ENCODE data around the gene ARHGAP26. TPM values are rescaled to one million over a fixed set of nuclear protein-coding genes. Genes with fewer than 3 reads are reported as not detected.

ARHGAP26 gene
- total RNA-seq, 4 donors from 2014 or later = 61.0 to 76.7 (median 61.2) TPM

- TF ChIP-seq EP300 (IDR thresholded peaks at IDR 0.05; ENCODE audit: low read depth) (no peak), CTCF (IDR thresholded peaks at IDR 0.05) (no peak), POLR2A (IDR thresholded peaks at IDR 0.05) (no peak), POLR2AphosphoS5 (IDR thresholded peaks at IDR 0.05) (no peak)
- Histone ChIP-seq H3K4me3 (no peak overlapping the region), H3K27me3 (no peaks in the 10 kb centered on the region), H3K4me1 (peaks cover 16 to 88% (median 68%) of the 10 kb centered on the region in 4 donors), H3K9me3 (no peaks in the 10 kb centered on the region), H3K27ac (peak overlapping the region in 3 of 4 donors; percentile 52 to 86 (median 80)), H3K36me3 (no peaks in the 10 kb centered on the region)
- intact Hi-C loops (cut with DNase I; ENCODE audit: low total_unique reads) (no loop called here), in situ Hi-C loops (cut with MboI; ENCODE audit: low pct_ligation_motif_present in 1 of 4, low pct_unique_long_range_greater_than_20kb in 1 of 4, low sequenced_read_pairs in 3 of 4) (no loop called here)
- DNase-seq = peak; percentile 51
- 56 to 57% methylated on average over 4 to 13 of the region's 13 CpGs for WGBS, 2 donors (ENCODE audit: low coverage in 1 of 2)
These were observed 55.4 kb downstream of the ARHGAP26 start for GRCh38 chr5:142825378-142826089.

- Histone ChIP-seq H3K4me3 (no peak overlapping the region), H3K27me3 (no peaks in the 10 kb centered on the region), H3K27ac (peak overlapping the region in 3 of 4 donors; percentile 52 to 86 (median 80)), H3K9me3 (no peaks in the 10 kb centered on the region), H3K4me1 (peaks cover 16 to 88% (median 65%) of the 10 kb centered on the region in 4 donors), H3K36me3 (no peaks in the 10 kb centered on the region)
- intact Hi-C loops (cut with DNase I; ENCODE audit: low total_unique reads) (no loop called here), in situ Hi-C loops (cut with MboI; ENCODE audit: low pct_ligation_motif_present in 1 of 4, low pct_unique_long_range_greater_than_20kb in 1 of 4, low sequenced_read_pairs in 3 of 4) (no loop called here)
- TF ChIP-seq POLR2A (IDR thresholded peaks at IDR 0.05) = no peak
- TF ChIP-seq EP300 (IDR thresholded peaks at IDR 0.05; ENCODE audit: low read depth) = no peak
- TF ChIP-seq CTCF (IDR thresholded peaks at IDR 0.05) = no peak
- no peak for TF ChIP-seq POLR2AphosphoS5 (IDR thresholded peaks at IDR 0.05)
- 79 to 82% methylated on average over 5 of the region's 5 CpGs for WGBS, 2 donors (ENCODE audit: low coverage in 1 of 2)
- no peak for DNase-seq
These were observed 55.9 kb downstream of the ARHGAP26 start for GRCh38 chr5:142826093-142826492.

- Histone ChIP-seq H3K9me3 (no peaks in the 10 kb centered on the region), H3K36me3 (no peaks in the 10 kb centered on the region), H3K27ac (peak overlapping the region; percentile 15 to 86 (median 27)), H3K4me3 (no peak overlapping the region), H3K27me3 (no peaks in the 10 kb centered on the region), H3K4me1 (peaks cover 16 to 85% (median 62%) of the 10 kb centered on the region in 4 donors)
- WGBS, 2 donors (ENCODE audit: low coverage in 1 of 2) = 33 to 53% methylated on average over 1 to 3 of the region's 3 CpGs
- no peak for DNase-seq
- in situ Hi-C loops (cut with MboI; ENCODE audit: low pct_ligation_motif_present in 1 of 4, low pct_unique_long_range_greater_than_20kb in 1 of 4, low sequenced_read_pairs in 3 of 4) = no loop called here
- intact Hi-C loops (cut with DNase I; ENCODE audit: low total_unique reads) = no loop called here
- no peak for TF ChIP-seq CTCF (IDR thresholded peaks at IDR 0.05)
- TF ChIP-seq EP300 (IDR thresholded peaks at IDR 0.05; ENCODE audit: low read depth) = no peak
- no peak for TF ChIP-seq POLR2AphosphoS5 (IDR thresholded peaks at IDR 0.05)
These were observed 56.7 kb downstream of the ARHGAP26 start for GRCh38 chr5:142826741-142827492.

GRCh38 chr5:142827934-142828576 lies 57.9 kb downstream of the ARHGAP26 start:
- no peak for DNase-seq
- peaks cover 16 to 85% (median 56%) of the 10 kb centered on the region in 4 donors for H3K4me1 ChIP-seq
- TF ChIP-seq POLR2A (IDR thresholded peaks at IDR 0.05) (no peak), EP300 (IDR thresholded peaks at IDR 0.05; ENCODE audit: low read depth) (no peak), POLR2AphosphoS5 (IDR thresholded peaks at IDR 0.05) (no peak), CTCF (IDR thresholded peaks at IDR 0.05) (no peak)
- no peaks in the 10 kb centered on the region for H3K27me3 ChIP-seq
- in situ Hi-C loops (cut with MboI; ENCODE audit: low pct_ligation_motif_present in 1 of 4, low pct_unique_long_range_greater_than_20kb in 1 of 4, low sequenced_read_pairs in 3 of 4) (no loop called here), intact Hi-C loops (cut with DNase I; ENCODE audit: low total_unique reads) (no loop called here)
- 80 to 81% methylated on average over 6 of the region's 6 CpGs for WGBS, 2 donors (ENCODE audit: low coverage in 1 of 2)
- H3K9me3 ChIP-seq = no peaks in the 10 kb centered on the region
- no peak overlapping the region for H3K4me3 ChIP-seq
- H3K36me3 ChIP-seq = no peaks in the 10 kb centered on the region
- peak overlapping the region in 3 of 4 donors; percentile 21 to 86 (median 33) for H3K27ac ChIP-seq
